ENCODE results near the gene FAM120AOS.

DNA sequence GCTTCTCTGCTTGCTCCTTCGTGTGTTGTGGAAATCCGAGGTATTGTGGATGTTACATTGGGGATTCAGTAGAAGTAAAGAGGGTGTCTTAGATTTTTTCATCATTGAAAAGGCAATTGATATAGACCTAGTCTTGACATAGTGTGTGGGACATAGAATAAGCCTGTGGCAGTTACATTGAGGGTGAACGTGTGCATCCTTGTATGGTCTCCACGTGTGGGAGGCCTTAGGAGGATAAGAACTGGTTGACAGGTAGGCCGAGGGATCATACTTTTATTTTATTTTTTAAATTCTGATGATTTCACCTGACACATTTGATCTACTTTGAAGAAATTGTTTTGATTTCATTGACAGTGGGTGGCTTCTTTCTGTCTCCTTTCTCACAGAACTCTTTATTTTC lies 17.0 kb upstream of the FAM120AOS start:
- TF ChIP-seq, protein P1, sequence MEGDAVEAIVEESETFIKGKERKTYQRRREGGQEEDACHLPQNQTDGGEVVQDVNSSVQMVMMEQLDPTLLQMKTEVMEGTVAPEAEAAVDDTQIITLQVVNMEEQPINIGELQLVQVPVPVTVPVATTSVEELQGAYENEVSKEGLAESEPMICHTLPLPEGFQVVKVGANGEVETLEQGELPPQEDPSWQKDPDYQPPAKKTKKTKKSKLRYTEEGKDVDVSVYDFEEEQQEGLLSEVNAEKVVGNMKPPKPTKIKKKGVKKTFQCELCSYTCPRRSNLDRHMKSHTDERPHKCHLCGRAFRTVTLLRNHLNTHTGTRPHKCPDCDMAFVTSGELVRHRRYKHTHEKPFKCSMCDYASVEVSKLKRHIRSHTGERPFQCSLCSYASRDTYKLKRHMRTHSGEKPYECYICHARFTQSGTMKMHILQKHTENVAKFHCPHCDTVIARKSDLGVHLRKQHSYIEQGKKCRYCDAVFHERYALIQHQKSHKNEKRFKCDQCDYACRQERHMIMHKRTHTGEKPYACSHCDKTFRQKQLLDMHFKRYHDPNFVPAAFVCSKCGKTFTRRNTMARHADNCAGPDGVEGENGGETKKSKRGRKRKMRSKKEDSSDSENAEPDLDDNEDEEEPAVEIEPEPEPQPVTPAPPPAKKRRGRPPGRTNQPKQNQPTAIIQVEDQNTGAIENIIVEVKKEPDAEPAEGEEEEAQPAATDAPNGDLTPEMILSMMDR (IDR thresholded peaks at IDR 0.05): no peak
- TF ChIP-seq CBX8 (IDR thresholded peaks at IDR 0.05): no peak
- no peak for TF ChIP-seq POLR2A (IDR thresholded peaks at IDR 0.05; ENCODE audit: low read length)
- TF ChIP-seq CHD2 (IDR thresholded peaks at IDR 0.05; ENCODE audit: low read length, partially characterized antibody): no peak
- no peak for TF ChIP-seq MYC (IDR thresholded peaks at IDR 0.05; ENCODE audit: borderline replicate concordance, low read length)
- no peak for TF ChIP-seq HDAC2 (IDR thresholded peaks at IDR 0.05)
- TF ChIP-seq, protein P2, sequence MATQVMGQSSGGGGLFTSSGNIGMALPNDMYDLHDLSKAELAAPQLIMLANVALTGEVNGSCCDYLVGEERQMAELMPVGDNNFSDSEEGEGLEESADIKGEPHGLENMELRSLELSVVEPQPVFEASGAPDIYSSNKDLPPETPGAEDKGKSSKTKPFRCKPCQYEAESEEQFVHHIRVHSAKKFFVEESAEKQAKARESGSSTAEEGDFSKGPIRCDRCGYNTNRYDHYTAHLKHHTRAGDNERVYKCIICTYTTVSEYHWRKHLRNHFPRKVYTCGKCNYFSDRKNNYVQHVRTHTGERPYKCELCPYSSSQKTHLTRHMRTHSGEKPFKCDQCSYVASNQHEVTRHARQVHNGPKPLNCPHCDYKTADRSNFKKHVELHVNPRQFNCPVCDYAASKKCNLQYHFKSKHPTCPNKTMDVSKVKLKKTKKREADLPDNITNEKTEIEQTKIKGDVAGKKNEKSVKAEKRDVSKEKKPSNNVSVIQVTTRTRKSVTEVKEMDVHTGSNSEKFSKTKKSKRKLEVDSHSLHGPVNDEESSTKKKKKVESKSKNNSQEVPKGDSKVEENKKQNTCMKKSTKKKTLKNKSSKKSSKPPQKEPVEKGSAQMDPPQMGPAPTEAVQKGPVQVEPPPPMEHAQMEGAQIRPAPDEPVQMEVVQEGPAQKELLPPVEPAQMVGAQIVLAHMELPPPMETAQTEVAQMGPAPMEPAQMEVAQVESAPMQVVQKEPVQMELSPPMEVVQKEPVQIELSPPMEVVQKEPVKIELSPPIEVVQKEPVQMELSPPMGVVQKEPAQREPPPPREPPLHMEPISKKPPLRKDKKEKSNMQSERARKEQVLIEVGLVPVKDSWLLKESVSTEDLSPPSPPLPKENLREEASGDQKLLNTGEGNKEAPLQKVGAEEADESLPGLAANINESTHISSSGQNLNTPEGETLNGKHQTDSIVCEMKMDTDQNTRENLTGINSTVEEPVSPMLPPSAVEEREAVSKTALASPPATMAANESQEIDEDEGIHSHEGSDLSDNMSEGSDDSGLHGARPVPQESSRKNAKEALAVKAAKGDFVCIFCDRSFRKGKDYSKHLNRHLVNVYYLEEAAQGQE (IDR thresholded peaks at IDR 0.05): no peak
- TF ChIP-seq CBX2 (IDR thresholded peaks at IDR 0.05; ENCODE audit: borderline replicate concordance, low read depth): no peak
- TF ChIP-seq, protein P3, sequence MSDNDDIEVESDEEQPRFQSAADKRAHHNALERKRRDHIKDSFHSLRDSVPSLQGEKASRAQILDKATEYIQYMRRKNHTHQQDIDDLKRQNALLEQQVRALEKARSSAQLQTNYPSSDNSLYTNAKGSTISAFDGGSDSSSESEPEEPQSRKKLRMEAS (IDR thresholded peaks at IDR 0.05): no peak
- no peak for TF ChIP-seq GATA3 (IDR thresholded peaks at IDR 0.05; ENCODE audit: borderline replicate concordance)
- TF ChIP-seq RNF2 (IDR thresholded peaks at IDR 0.05; ENCODE audit: borderline replicate concordance, low read depth): no peak
- no peak for TF ChIP-seq JUN (IDR thresholded peaks at IDR 0.05)
- no peak for TF ChIP-seq RAD21 (conservative IDR thresholded peaks at IDR 0.05 in 1 of 2, IDR thresholded peaks at IDR 0.05 in 1 of 2)
- no peak for TF ChIP-seq FOSL2 (IDR thresholded peaks at IDR 0.05)
- no peak for TF ChIP-seq FOSL2 (CRISPR knock-in tag; IDR thresholded peaks at IDR 0.05)
